LNCAP (cell line): ENCODE measurements around the gene BTG2.

Experiments used
- CTCF ChIP-seq: fragments of 450-650 bp; IDR thresholded peaks from 2 replicates; pipeline ENCODE4 v1.5.1; 2017; ENCODE audit warnings: mild to moderate bottlenecking

The BTG2 gene

GRCh38 chr1:203287109-203287893, 18.0 kb upstream of the BTG2 start:
- no peak for TF ChIP-seq CTCF

GRCh38 chr1:203287898-203288297, 17.4 kb upstream of the BTG2 start:
- no peak for TF ChIP-seq CTCF

GRCh38 chr1:203288400-203288799, 16.9 kb upstream of the BTG2 start:
- no peak for TF ChIP-seq CTCF

GRCh38 chr1:203289281-203289981, 15.9 kb upstream of the BTG2 start:
- no peak for TF ChIP-seq CTCF

- TF ChIP-seq CTCF, result no peak
Observed at GRCh38 chr1:203289982-203290260, 15.4 kb upstream of the BTG2 start.

- TF ChIP-seq CTCF, result no peak
Observed at GRCh38 chr1:203290261-203291089, 14.8 kb upstream of the BTG2 start.

GRCh38 chr1:203291201-203292096, 13.9 kb upstream of the BTG2 start:
- no peak for TF ChIP-seq CTCF
